Activated CD8-positive, alpha-beta T cell treated with anti-CD3 and anti-CD28 coated beads, Interleukin-2, amount 10 ng/mL, durations not matched to agents 7 days and 5 days (primary cell): ENCODE measurements around the gene RSPH3. TPM values are rescaled to one million over a fixed set of nuclear protein-coding genes. Genes with fewer than 3 reads are reported as not detected.
A peak's percentile ranks its signal among the peaks of the same experiment; 100 is the strongest.

Source experiments
- ATAC-seq: fragments of 150-1000 bp; cut with Tn5 transposase; one replicate; pipeline ENCODE4 v1.10.0; 2021; ENCODE audit warnings: moderate library complexity
- CTCF ChIA-PET: fragments of 350-600 bp; sonication (Branson Sonifier 250); formaldehyde crosslinking; loops from one replicate; lab custom pipeline; 2021; ENCODE audit warnings: antibody characterized with exemption; lab: Charles Lee
- POLR2A ChIA-PET: fragments of 350-600 bp; sonication (Branson Sonifier 250); formaldehyde crosslinking; loops from one replicate; lab custom pipeline; 2021; ENCODE audit warnings: antibody characterized with exemption; lab: Charles Lee
- DNase-seq: peaks from one replicate; pipeline ENCODE4 v3.0.0-alpha.2; 2020
- H3K27ac Mint-ChIP-seq: one replicate; pipeline ENCODE4 v1.8.0; 2021; ENCODE audit warnings: mild to moderate bottlenecking, mixed read lengths
- H3K27me3 Mint-ChIP-seq: one replicate; pipeline ENCODE4 v1.8.0; 2021; ENCODE audit warnings: low read depth, mixed read lengths
- H3K36me3 Mint-ChIP-seq: one replicate; pipeline ENCODE4 v1.8.0; 2021; ENCODE audit warnings: low read depth, mixed read lengths
- H3K4me1 Mint-ChIP-seq: one replicate; pipeline ENCODE4 v1.8.0; 2021; ENCODE audit warnings: low read depth, mixed read lengths
- H3K4me3 Mint-ChIP-seq: one replicate; pipeline ENCODE4 v1.8.0; 2021; ENCODE audit warnings: mild to moderate bottlenecking, mixed read lengths
- H3K9me3 Mint-ChIP-seq: one replicate; pipeline ENCODE4 v1.8.0; 2022; ENCODE audit warnings: mixed read lengths; ENCODE audit not compliant: insufficient read depth
- total RNA-seq, 2 experiments: library from RNA; stranded (reverse); gene quantifications; one replicate each; pipeline ENCODE4 v1.2.3, GENCODE V29; 2021

The RSPH3 gene, protein sequence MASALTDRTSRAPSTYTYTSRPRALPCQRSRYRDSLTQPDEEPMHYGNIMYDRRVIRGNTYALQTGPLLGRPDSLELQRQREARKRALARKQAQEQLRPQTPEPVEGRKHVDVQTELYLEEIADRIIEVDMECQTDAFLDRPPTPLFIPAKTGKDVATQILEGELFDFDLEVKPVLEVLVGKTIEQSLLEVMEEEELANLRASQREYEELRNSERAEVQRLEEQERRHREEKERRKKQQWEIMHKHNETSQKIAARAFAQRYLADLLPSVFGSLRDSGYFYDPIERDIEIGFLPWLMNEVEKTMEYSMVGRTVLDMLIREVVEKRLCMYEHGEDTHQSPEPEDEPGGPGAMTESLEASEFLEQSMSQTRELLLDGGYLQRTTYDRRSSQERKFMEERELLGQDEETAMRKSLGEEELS
- 1 to 10 TPM; 1.4 TPM for total RNA-seq

DNA sequence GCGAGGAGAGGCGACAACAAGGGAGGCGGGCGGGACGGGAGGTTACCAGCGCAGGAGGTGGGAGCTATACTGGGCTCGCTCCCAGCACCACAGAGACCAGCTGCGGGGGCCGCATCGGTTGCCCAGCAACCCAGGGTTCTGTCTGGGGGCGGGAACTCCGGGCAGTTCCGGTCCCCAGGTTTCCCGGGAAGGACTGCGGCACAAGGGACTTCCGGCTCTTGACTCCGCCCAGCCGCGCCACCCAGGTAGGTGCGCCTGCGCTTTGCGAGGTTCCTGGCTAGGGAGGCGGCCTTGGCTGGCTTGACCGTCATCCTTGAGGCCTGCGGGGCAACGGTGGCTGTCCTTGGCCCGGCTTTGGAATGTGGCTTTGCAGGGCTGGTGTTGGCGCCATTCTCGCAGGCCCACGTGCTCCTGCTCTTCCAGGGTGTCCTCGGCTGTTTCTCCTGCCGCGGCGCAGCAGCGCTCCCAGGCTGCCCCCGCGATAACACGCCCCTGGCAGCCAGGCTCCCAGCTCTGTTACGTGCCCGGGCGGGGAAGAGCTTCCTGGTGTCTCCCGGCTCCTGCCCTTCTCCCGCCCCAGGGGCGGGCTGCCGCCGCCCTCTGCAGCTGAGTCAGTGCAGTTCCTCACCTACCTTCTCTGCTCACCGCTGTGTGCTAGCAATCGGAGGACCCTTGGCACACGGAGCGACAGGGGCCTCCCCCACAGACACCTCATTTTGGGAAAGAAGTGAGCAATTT lies at the start of gene RSPH3:
RSPH3 (minus strand) TSS at position 537 of the 738 bp plus-strand sequence. CDS start 652 bp downstream, outside the sequence.
- peak within 1 kb of the TSS; percentile 81 for H3K27ac Mint-ChIP-seq
- peak; percentile 94 for ATAC-seq
- ChIA-PET POLR2A (interaction anchor here (1.0 to 1.9 kb wide), 8 partner anchors 12 to 130 kb away, joined by 3 to 9 read pairs (median 4); partner anchors contain the start of gene TAGAP), CTCF (interaction anchor here (0.9 to 2.9 kb wide), 16 partner anchors 9 to 296 kb away, joined by 3 to 23 read pairs (median 7); no protein-coding TSS in a partner anchor)
- H3K4me1 Mint-ChIP-seq = peaks cover 35% of the 10 kb centered on the region
- no peaks in the 10 kb centered on the region for H3K9me3 Mint-ChIP-seq
- peaks cover 2% of the 10 kb centered on the region for H3K36me3 Mint-ChIP-seq
- DNase-seq = peak; percentile 93
- H3K4me3 Mint-ChIP-seq = peak within 1 kb of the TSS; percentile 89
- no peaks in the 10 kb centered on the region for H3K27me3 Mint-ChIP-seq

DNA sequence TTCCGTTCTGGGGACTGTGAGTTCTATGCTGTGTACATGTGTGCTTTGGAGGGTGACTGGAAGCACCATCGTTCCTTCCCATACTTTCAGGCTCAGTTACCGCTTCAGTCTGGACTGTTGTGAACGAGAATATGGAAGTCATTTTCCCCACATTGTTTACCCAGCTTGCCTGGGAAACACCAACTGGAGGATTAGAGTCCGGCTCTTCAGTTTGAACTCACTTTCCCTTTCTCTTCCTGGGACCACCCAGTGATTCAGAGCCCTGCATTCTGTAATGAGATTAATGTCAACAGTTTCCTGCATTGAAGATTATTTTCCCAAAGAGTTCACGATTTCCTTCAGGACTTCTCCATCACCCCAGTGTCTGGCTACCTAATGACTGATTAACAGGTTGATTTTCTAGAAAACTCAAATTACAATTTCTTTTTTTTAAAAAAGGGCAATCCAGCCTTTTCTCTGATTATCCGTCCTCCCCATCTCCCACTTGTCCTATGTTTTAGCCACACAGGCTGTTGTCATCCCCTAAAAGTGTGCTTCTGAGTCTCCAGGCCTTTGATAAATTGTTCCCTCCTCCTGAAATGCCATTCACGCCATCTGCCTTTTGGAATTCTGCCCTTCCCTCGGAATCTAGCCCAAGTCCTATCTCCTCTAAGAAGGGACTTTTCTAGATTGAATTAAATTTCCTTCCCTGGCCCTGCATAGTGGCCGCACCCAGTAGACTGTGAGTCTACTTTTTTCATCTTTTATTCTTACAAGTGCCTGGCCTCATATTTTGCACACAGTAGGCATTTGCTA lies 48.1 kb upstream of the RSPH3 start:
- Mint-ChIP-seq H3K4me1 (peaks cover 43% of the 10 kb centered on the region), H3K27ac (no peak overlapping the region), H3K27me3 (no peaks in the 10 kb centered on the region), H3K4me3 (no peak overlapping the region), H3K36me3 (peaks cover 17% of the 10 kb centered on the region), H3K9me3 (no peaks in the 10 kb centered on the region)
- ChIA-PET POLR2A (no interaction called here), CTCF (interaction anchor here (0.7 kb wide), 2 partner anchors 10 to 39 kb away, joined by 3 read pairs; no protein-coding TSS in a partner anchor)
- DNase-seq (peak; percentile 19), ATAC-seq (no peak)

DNA sequence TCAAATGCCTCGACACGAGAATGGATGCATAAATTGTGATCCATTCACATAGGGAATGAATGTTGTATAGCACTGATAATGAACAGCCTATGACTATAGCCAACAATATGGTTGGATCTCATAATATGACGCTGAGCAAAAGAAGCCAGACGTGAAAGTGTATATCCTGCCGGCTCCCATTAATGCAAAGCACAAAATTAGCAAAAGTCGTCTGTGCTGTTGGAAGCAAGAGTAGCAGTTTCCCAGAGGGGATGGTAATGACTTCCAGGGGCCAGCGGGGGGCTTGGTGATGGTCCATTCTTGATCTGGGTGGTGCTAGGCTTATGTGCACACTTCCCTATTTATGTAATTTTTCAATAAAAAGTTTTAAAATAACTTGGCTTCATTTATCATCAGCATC lies 45.8 kb upstream of the RSPH3 start:
- POLR2A ChIA-PET = interaction anchor here (1.7 to 7.0 kb wide), 3 partner anchors 11 to 234 kb away, joined by 4 to 155 read pairs (median 38); no protein-coding TSS in a partner anchor
- peak overlapping the region; percentile 100 for H3K4me3 Mint-ChIP-seq
- H3K4me1 Mint-ChIP-seq = peaks cover 54% of the 10 kb centered on the region
- peak overlapping the region; percentile 99 for H3K27ac Mint-ChIP-seq
- H3K27me3 Mint-ChIP-seq = no peaks in the 10 kb centered on the region
- CTCF ChIA-PET = interaction anchor here (7.3 to 11.4 kb wide), 2 partner anchors 10 to 61 kb away, joined by 94 to 426 read pairs; no protein-coding TSS in a partner anchor
- DNase-seq = peak; percentile 21
- peaks cover 40% of the 10 kb centered on the region for H3K36me3 Mint-ChIP-seq
- no peak for ATAC-seq
- H3K9me3 Mint-ChIP-seq = no peaks in the 10 kb centered on the region

DNA sequence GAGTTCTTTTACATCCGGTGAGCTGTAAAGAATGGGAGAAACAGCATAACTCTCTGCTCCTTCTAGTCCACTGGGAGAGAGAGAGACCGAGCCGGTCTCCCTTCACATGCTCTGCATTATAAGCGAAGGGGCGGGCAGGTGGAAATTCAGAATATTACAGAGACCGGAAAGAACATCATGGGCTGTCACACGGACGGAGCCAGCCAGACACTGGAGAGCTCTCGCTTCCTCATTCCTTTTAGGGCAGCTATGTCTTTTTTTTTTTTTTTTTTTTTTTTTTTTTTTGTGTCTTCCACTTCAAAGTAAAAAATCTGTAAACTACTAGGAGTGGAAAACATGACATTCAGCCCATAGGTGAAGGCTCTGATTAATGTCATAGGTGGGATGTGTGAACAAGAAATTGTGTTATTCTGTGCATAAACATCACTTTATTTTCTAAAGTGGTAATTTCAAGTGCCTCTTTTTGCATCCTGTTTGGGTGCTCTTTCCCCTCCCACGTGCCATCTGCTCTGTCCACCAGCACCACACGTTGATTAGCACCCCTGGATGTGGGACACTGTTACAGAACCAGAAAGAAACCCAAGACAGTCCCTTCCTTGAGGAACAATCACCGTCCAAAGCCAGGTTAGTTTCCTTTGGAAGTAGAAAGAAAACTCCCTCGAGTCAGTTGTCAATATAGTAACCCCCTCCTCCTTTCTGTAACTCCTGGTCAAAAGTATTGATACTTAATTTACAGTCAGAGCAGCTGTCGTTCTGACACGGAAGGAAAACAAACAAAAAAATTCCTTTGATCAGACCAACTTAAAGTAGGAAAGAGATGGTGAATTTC lies 45.1 kb upstream of the RSPH3 start, which contains the start of gene TAGAP:
TAGAP (minus strand) TSS at position 93 of the 829 bp plus-strand sequence. CDS start 845 bp downstream, outside the sequence.
- POLR2A ChIA-PET = interaction anchor here (0.5 to 10.0 kb wide), 19 partner anchors 12 to 400 kb away, joined by 3 to 361 read pairs (median 7); partner anchors contain the start of genes DYNLT1 and RSPH3
- no peaks in the 10 kb centered on the region for H3K9me3 Mint-ChIP-seq
- H3K27ac Mint-ChIP-seq = peak within 1 kb of the TSS; percentile 99
- DNase-seq (peak; percentile 94), ATAC-seq (peak; percentile 86)
- no peaks in the 10 kb centered on the region for H3K27me3 Mint-ChIP-seq
- H3K36me3 Mint-ChIP-seq = peaks cover 47% of the 10 kb centered on the region
- peaks cover 60% of the 10 kb centered on the region for H3K4me1 Mint-ChIP-seq
- H3K4me3 Mint-ChIP-seq = peak within 1 kb of the TSS; percentile 100
- CTCF ChIA-PET = interaction anchor here (0.8 to 11.5 kb wide), 11 partner anchors 9 to 89 kb away, joined by 3 to 426 read pairs (median 29); no protein-coding TSS in a partner anchor

DNA sequence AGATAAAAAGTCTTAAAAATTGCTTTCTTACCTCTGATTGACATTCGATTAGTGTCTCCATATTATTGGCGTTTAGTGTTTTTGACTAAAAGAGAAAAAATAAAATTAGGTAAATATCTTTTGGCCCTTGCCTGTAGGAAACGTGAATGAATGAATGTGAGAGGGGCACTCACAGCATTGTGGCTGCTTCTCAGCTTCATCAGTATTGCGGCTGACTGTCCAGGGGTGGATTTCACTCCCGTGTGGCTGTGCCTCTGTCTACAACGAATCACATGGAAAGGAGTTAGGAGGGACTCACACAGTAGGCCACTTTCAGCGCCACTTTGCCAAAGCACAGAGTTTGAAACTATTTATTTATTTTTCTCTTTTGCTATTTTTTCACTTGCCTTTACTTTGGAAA lies 43.9 kb upstream of the RSPH3 start:
- peak; percentile 64 for DNase-seq
- Mint-ChIP-seq H3K36me3 (peaks cover 58% of the 10 kb centered on the region), H3K4me1 (peaks cover 71% of the 10 kb centered on the region), H3K27me3 (no peaks in the 10 kb centered on the region), H3K9me3 (no peaks in the 10 kb centered on the region), H3K4me3 (peak overlapping the region; percentile 100), H3K27ac (peak overlapping the region; percentile 99)
- POLR2A ChIA-PET = interaction anchor here (0.8 to 10.0 kb wide), 19 partner anchors 13 to 392 kb away, joined by 3 to 361 read pairs (median 7); partner anchors contain the start of gene RSPH3
- ATAC-seq = peak; percentile 12
- CTCF ChIA-PET = interaction anchor here (0.7 to 11.5 kb wide), 17 partner anchors 12 to 91 kb away, joined by 3 to 426 read pairs (median 6); no protein-coding TSS in a partner anchor

DNA sequence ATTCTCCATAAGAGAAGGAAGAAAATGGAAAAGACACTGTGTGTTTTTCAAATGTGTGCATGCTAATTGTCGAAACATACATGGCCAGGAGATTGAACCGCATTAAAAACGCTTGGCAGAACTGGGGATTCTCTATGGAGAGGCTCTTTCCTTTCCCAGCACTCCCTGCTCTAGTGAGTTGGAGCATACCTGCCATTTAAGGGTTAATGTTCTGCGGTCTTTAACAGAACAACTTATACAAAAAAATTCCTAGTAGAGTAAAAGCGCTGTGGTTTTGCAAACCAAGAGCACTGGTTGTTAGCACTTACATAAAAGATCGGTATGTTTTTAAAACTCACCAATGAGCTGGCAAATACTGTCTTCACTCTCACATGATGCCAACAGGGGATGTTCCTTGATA lies 43.2 kb upstream of the RSPH3 start:
- Mint-ChIP-seq H3K27ac (peak overlapping the region; percentile 99), H3K4me3 (peak overlapping the region; percentile 100), H3K9me3 (no peaks in the 10 kb centered on the region), H3K27me3 (no peaks in the 10 kb centered on the region), H3K4me1 (peaks cover 68% of the 10 kb centered on the region), H3K36me3 (peaks cover 62% of the 10 kb centered on the region)
- DNase-seq = peak; percentile 81
- POLR2A ChIA-PET = interaction anchor here (0.6 to 10.0 kb wide), 14 partner anchors 10 to 837 kb away, joined by 3 to 361 read pairs (median 10); no protein-coding TSS in a partner anchor
- CTCF ChIA-PET = interaction anchor here (0.7 to 11.5 kb wide), 26 partner anchors 11 to 91 kb away, joined by 3 to 426 read pairs (median 7); no protein-coding TSS in a partner anchor
- peak; percentile 14 for ATAC-seq

DNA sequence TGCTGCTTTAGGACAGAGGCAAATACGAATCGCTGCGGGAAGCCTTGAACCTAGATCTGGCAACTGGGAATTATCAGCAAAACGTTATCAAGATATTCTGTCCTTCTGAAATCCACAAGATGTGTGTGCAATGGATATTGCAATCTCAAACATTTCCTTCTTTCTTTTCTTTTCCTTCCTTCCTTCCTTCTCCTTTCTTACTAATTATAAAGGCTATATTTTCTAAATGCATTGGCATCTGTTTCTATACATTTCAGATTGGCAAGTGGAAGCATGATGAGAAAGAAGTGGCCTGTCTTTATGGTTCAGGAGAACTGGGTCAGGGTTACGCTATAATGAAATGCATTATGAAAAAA lies 42.8 kb upstream of the RSPH3 start:
- Mint-ChIP-seq H3K4me3 (peak overlapping the region; percentile 100), H3K36me3 (peaks cover 67% of the 10 kb centered on the region)
- ATAC-seq = no peak

DNA sequence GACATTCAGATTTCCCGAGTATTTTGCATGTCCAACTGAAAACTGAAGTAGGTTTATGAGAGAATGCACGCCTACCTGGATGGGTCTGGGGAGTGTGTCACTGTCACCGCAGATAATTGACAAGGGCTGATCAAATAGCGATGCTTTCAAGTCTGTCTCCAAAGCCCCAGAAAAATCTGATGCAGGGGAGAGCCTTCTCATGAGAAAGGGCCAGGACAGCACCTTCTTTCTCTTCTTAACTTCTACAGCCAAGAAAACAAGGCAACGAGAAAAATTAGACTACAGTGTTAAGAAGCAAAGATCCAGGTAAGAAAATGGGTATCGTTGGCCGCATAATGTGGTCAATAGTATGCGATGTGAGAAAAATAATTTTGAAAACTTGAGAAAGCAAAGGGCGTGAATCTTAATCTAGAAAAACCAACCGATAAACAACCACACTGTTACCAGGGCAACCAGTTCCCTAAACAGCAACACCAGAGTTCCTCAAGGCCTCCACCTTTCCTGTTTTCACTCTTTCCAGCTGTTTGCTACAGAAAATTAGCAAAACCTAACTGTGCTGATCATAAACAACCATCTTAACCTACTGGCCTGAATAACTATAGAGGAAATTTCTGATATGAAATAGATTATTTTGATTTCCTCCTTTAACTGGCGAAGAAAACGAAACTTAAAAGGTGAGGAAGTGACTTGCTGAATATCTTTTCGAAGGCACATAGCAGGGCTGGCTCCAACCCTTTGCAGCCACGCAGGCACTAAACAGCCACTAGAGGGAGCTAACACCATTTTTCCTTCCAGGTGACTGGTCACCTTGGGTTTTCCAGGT lies 42.2 kb upstream of the RSPH3 start:
- Mint-ChIP-seq H3K4me3 (peak overlapping the region; percentile 100), H3K36me3 (peaks cover 73% of the 10 kb centered on the region), H3K27ac (peak overlapping the region; percentile 99), H3K4me1 (peaks cover 67% of the 10 kb centered on the region), H3K27me3 (no peaks in the 10 kb centered on the region), H3K9me3 (no peaks in the 10 kb centered on the region)
- ATAC-seq (peak; percentile 51), DNase-seq (peak; percentile 88)
- CTCF ChIA-PET = interaction anchor here (0.6 to 11.5 kb wide), 20 partner anchors 12 to 92 kb away, joined by 3 to 426 read pairs (median 8); partner anchors contain the start of gene RSPH3
- POLR2A ChIA-PET = interaction anchor here (0.6 to 10.0 kb wide), 10 partner anchors 9 to 652 kb away, joined by 3 to 361 read pairs (median 11); no protein-coding TSS in a partner anchor

More for the DNA sequence above, 42.8 kb upstream of the RSPH3 start:
- CTCF ChIA-PET = interaction anchor here (0.8 to 11.5 kb wide), 22 partner anchors 13 to 91 kb away, joined by 3 to 426 read pairs (median 7); partner anchors contain the start of gene RSPH3
- DNase-seq = no peak
- peaks cover 67% of the 10 kb centered on the region for H3K4me1 Mint-ChIP-seq
- H3K27me3 Mint-ChIP-seq = no peaks in the 10 kb centered on the region
- H3K9me3 Mint-ChIP-seq = no peaks in the 10 kb centered on the region
- peak overlapping the region; percentile 99 for H3K27ac Mint-ChIP-seq
- POLR2A ChIA-PET = interaction anchor here (0.6 to 10.0 kb wide), 12 partner anchors 9 to 651 kb away, joined by 3 to 361 read pairs (median 16); no protein-coding TSS in a partner anchor

DNA sequence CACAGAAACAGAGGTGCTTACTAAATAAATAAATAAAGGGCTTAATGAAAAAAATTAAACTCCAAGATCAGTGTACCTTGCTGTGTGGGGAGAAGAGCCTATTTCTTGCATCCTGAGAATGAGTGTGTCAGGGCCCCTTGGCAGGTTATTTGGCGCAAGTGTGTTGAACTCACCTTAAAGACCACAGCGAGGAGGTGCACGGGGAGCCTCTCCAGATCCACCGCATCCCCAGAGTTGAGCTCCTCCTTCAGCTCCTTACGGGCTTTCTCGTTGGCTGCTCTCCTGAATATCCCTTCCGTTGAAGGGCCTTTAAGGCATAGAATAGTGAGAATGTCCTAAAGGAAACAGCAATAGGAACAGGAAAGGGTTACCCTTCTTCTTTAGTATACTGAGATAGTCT lies 41.2 kb upstream of the RSPH3 start:
- DNase-seq = no peak
- ChIA-PET POLR2A (interaction anchor here (0.8 to 10.0 kb wide), 5 partner anchors 15 to 172 kb away, joined by 3 to 361 read pairs (median 155); no protein-coding TSS in a partner anchor), CTCF (interaction anchor here (0.6 to 11.5 kb wide), 12 partner anchors 14 to 1041 kb away, joined by 3 to 426 read pairs (median 12); partner anchors contain the start of gene RSPH3)
- no peak for ATAC-seq
- Mint-ChIP-seq H3K4me1 (peaks cover 69% of the 10 kb centered on the region), H3K9me3 (no peaks in the 10 kb centered on the region), H3K27me3 (no peaks in the 10 kb centered on the region), H3K36me3 (peaks cover 81% of the 10 kb centered on the region), H3K4me3 (peak overlapping the region; percentile 100), H3K27ac (peak overlapping the region; percentile 99)
